Measurements from ENCODE around the gene NAGA. TPM values are rescaled to one million over a fixed set of nuclear protein-coding genes. Genes with fewer than 3 reads are reported as not detected.

The NAGA gene
- total and polyA plus RNA-seq, 9 of the 15 experiments (the other 6 are each of a cell fraction or from before 2014, with no cell fraction given) = 6.5 to 20.6 (median 17.4) TPM

DNA sequence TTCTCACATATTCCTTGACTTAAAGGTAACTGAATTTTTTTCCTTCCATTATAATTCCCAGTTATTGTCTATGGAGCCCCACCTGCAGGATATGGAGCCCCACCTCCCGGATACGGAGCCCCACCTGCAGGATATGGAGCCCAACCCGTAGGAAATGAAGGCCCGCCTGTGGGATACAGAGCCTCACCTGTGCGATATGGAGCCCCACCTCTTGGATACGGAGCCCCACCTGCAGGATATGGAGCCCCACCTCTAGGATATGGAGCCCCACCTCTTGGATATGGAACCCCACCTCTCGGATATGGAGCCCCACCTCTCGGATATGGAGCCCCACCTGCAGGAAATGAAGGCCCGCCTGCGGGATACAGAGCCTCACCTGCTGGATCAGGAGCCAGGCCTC lies 43.9 kb downstream of the NAGA start (continued):
- TF ChIP-seq, protein P1, sequence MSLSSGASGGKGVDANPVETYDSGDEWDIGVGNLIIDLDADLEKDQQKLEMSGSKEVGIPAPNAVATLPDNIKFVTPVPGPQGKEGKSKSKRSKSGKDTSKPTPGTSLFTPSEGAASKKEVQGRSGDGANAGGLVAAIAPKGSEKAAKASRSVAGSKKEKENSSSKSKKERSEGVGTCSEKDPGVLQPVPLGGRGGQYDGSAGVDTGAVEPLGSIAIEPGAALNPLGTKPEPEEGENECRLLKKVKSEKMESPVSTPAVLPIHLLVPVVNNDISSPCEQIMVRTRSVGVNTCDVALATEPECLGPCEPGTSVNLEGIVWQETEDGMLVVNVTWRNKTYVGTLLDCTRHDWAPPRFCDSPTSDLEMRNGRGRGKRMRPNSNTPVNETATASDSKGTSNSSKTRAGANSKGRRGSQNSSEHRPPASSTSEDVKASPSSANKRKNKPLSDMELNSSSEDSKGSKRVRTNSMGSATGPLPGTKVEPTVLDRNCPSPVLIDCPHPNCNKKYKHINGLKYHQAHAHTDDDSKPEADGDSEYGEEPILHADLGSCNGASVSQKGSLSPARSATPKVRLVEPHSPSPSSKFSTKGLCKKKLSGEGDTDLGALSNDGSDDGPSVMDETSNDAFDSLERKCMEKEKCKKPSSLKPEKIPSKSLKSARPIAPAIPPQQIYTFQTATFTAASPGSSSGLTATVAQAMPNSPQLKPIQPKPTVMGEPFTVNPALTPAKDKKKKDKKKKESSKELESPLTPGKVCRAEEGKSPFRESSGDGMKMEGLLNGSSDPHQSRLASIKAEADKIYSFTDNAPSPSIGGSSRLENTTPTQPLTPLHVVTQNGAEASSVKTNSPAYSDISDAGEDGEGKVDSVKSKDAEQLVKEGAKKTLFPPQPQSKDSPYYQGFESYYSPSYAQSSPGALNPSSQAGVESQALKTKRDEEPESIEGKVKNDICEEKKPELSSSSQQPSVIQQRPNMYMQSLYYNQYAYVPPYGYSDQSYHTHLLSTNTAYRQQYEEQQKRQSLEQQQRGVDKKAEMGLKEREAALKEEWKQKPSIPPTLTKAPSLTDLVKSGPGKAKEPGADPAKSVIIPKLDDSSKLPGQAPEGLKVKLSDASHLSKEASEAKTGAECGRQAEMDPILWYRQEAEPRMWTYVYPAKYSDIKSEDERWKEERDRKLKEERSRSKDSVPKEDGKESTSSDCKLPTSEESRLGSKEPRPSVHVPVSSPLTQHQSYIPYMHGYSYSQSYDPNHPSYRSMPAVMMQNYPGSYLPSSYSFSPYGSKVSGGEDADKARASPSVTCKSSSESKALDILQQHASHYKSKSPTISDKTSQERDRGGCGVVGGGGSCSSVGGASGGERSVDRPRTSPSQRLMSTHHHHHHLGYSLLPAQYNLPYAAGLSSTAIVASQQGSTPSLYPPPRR (CRISPR knock-in tag; IDR thresholded peaks at IDR 0.05; ENCODE audit: borderline replicate concordance) = no peak
- TF ChIP-seq ZNF347 (CRISPR knock-in tag; IDR thresholded peaks at IDR 0.05; ENCODE audit: low read depth) = no peak
- TF ChIP-seq, protein P2, sequence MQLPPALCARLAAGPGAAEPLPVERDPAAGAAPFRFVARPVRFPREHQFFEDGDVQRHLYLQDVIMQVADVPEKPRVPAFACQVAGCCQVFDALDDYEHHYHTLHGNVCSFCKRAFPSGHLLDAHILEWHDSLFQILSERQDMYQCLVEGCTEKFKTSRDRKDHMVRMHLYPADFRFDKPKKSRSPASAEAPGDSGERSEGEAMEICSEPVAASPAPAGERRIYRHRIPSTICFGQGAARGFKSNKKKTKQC (CRISPR knock-in tag; IDR thresholded peaks at IDR 0.05) = no peak
- no peak for TF ChIP-seq POLR2H (tag; IDR thresholded peaks at IDR 0.05; ENCODE audit: low read depth)
- TF ChIP-seq NFIX (CRISPR knock-in tag; IDR thresholded peaks at IDR 0.05; ENCODE audit: low read depth) = no peak
- no peak for TF ChIP-seq SAFB2 (IDR thresholded peaks at IDR 0.05; ENCODE audit: borderline replicate concordance, low read depth, low read length, severe bottlenecking)
- TF ChIP-seq CHD1 (IDR thresholded peaks at IDR 0.05; ENCODE audit: low read length) = no peak
- no peak for TF ChIP-seq CTBP1 (IDR thresholded peaks at IDR 0.05; ENCODE audit: borderline replicate concordance)

All from K562 (cell line).